Measurements from ENCODE around the gene DOCK1.

Gene DOCK1

GRCh38 chr10:127474501-127474900 lies 569.3 kb downstream of the DOCK1 start:
- DNase-seq (ENCODE audit: low read depth) = no peak
- H3K4me3 ChIP-seq (ENCODE audit: low read depth, low read length) = no peak overlapping the region
- TF ChIP-seq CTCF (IDR thresholded peaks at IDR 0.05; ENCODE audit: low read depth, low read length, missing control alignments) = no peak

GRCh38 chr10:127485153-127485857 lies 580.1 kb downstream of the DOCK1 start:
- TF ChIP-seq CTCF (IDR thresholded peaks at IDR 0.05; ENCODE audit: low read depth, low read length, missing control alignments) = no peak
- no peak for DNase-seq (ENCODE audit: low read depth)
- no peak overlapping the region for H3K4me3 ChIP-seq (ENCODE audit: low read depth, low read length)

GRCh38 chr10:127486355-127486754 lies 581.1 kb downstream of the DOCK1 start:
- no peak for DNase-seq (ENCODE audit: low read depth)
- no peak overlapping the region for H3K4me3 ChIP-seq (ENCODE audit: low read depth, low read length)
- no peak for TF ChIP-seq CTCF (IDR thresholded peaks at IDR 0.05; ENCODE audit: low read depth, low read length, missing control alignments)

DNA sequence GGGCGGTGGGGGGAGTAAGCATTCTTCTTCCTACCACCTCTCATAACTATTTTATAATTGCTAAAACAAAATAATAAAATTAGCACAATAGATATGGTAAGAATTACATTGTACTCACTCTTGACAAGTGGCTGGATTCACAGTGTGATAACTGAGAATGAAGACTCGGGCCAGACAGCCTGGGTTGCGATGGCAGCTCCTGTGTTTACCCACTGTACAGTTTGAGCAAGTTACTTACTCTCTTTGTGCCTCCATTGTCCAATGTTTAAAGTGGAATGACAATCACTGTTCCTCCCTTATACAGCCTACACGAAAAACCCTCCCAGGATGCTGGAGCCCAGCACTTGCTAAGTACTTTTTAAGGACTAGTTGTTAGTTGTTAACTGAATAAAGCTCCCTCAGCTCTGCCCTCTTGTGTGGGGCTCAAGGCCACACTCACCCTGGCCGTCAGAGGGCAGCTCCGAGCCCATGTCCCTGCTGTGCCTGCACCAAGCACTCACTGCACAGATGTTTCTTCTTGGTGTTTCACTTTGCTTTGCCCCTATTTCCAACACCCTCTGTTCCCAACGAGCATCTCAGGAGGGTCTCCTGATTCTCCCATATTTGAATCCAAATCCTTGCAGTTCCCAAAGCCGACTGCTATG lies 587.5 kb downstream of the DOCK1 start:
- H3K4me3 ChIP-seq (ENCODE audit: low read depth, low read length) = no peak overlapping the region
- no peak for TF ChIP-seq CTCF (IDR thresholded peaks at IDR 0.05; ENCODE audit: low read depth, low read length, missing control alignments)
- no peak for DNase-seq (ENCODE audit: low read depth)

- H3K4me3 ChIP-seq (ENCODE audit: low read depth, low read length) = no peak overlapping the region
- DNase-seq (ENCODE audit: low read depth) = no peak
- TF ChIP-seq CTCF (IDR thresholded peaks at IDR 0.05; ENCODE audit: low read depth, low read length, missing control alignments) = no peak
Measured at GRCh38 chr10:127496035-127496434, 590.8 kb downstream of the DOCK1 start.

GRCh38 chr10:127497685-127498084 lies 592.5 kb downstream of the DOCK1 start:
- DNase-seq (ENCODE audit: low read depth) = no peak
- H3K4me3 ChIP-seq (ENCODE audit: low read depth, low read length) = no peak overlapping the region
- TF ChIP-seq CTCF (IDR thresholded peaks at IDR 0.05; ENCODE audit: low read depth, low read length, missing control alignments) = no peak

GRCh38 chr10:127498087-127498486 lies 592.9 kb downstream of the DOCK1 start:
- TF ChIP-seq CTCF (IDR thresholded peaks at IDR 0.05; ENCODE audit: low read depth, low read length, missing control alignments) = no peak
- DNase-seq (ENCODE audit: low read depth) = no peak

More at GRCh38 chr10:127498087-127498486, 592.9 kb downstream of the DOCK1 start:
- H3K4me3 ChIP-seq (ENCODE audit: low read depth, low read length) = no peak overlapping the region
